IMR-90 (cell line): ENCODE results near the gene FBP1. TPM values are rescaled to one million over a fixed set of nuclear protein-coding genes. Genes with fewer than 3 reads are reported as not detected.

Experiments used
- ATAC-seq: fragments of 200-7000 bp; cut with Tn5 transposase; 2 replicates; pipeline ENCODE4 v1.9.1; 2020; ENCODE audit warnings: low read depth, mild to moderate bottlenecking, moderate library complexity
- BruUV-seq: library from RNA; stranded (reverse); fragments of 400-500 nt; replicated peaks from 2 replicates; lab custom pipeline; 2021; lab: Mats Ljungman, UMichigan
- CTCF ChIA-PET: fragments of 300-600 bp; formaldehyde crosslinking; extraction: SDS; loops from one replicate; lab custom pipeline; 2021; ENCODE audit warnings: antibody characterized with exemption; lab: Yijun Ruan, JAX
- POLR2A ChIA-PET: fragments of 300-600 bp; sonication (Branson Sonifier 250); formaldehyde crosslinking; loops from one replicate; lab custom pipeline; 2022; ENCODE audit warnings: antibody characterized with exemption; ENCODE audit not compliant: unreplicated experiment; lab: Charles Lee
- DNase-seq: peaks from one replicate; pipeline ENCODE4 v3.0.0; 2013
- H2AFZ ChIP-seq: replicated peaks from 2 replicates; pipeline ENCODE3; 2013; ENCODE audit warnings: low read length, mild to moderate bottlenecking; ENCODE audit not compliant: poor library complexity
- H2AK5ac ChIP-seq: 2 replicates; pipeline ENCODE4 v1.6.1; 2013; ENCODE audit warnings: low read depth, low read length, inconsistent platforms
- H2AK9ac ChIP-seq: replicated peaks from 2 replicates; pipeline ENCODE3; 2013; ENCODE audit warnings: mild to moderate bottlenecking, low read depth, low read length, moderate library complexity; ENCODE audit not compliant: poor library complexity
- H2BK120ac ChIP-seq: 2 replicates; pipeline ENCODE4 v1.6.1; 2013; ENCODE audit warnings: low read depth, low read length, inconsistent platforms
- H2BK15ac ChIP-seq: 3 replicates; pipeline ENCODE4 v1.6.1; 2013; ENCODE audit warnings: low read depth, low read length, inconsistent platforms
- H2BK20ac ChIP-seq: 2 replicates; pipeline ENCODE4 v1.6.1; 2013; ENCODE audit warnings: low read depth, mild to moderate bottlenecking, inconsistent platforms, low read length, moderate library complexity
- H2BK5ac ChIP-seq: 2 replicates; pipeline ENCODE4 v1.6.1; 2013; ENCODE audit warnings: mild to moderate bottlenecking, low read depth, low read length, inconsistent platforms; ENCODE audit not compliant: poor library complexity, severe bottlenecking
- H3K14ac ChIP-seq: replicated peaks from 2 replicates; pipeline ENCODE4 v1.6.1; 2013; ENCODE audit warnings: low read depth, low read length, inconsistent platforms
- H3K18ac ChIP-seq: 2 replicates; pipeline ENCODE4 v1.6.1; 2013; ENCODE audit warnings: low read depth, low read length, control low read depth
- H3K23ac ChIP-seq: 2 replicates; pipeline ENCODE4 v1.6.1; 2013; ENCODE audit warnings: low read depth, low read length, inconsistent platforms
- H3K27ac ChIP-seq: 2 replicates; pipeline ENCODE4 v1.5.1; 2013; ENCODE audit warnings: mild to moderate bottlenecking, control low read depth, low read length; ENCODE audit not compliant: insufficient read depth
- H3K27me3 ChIP-seq: 2 replicates; pipeline ENCODE4 v1.6.1; 2013; ENCODE audit warnings: low read length; ENCODE audit not compliant: control insufficient read depth, insufficient read depth
- H3K36me3 ChIP-seq: 2 replicates; pipeline ENCODE4 v1.6.1; 2013; ENCODE audit warnings: low read length, mixed read lengths; ENCODE audit not compliant: control insufficient read depth, insufficient read depth
- H3K4ac ChIP-seq: 2 replicates; pipeline ENCODE4 v1.6.1; 2013; ENCODE audit warnings: low read depth, low read length, inconsistent platforms
- H3K4me1 ChIP-seq: 2 replicates; pipeline ENCODE4 v1.6.1; 2013; ENCODE audit warnings: low read length, mixed read lengths; ENCODE audit not compliant: control insufficient read depth, insufficient read depth
- H3K4me2 ChIP-seq: 2 replicates; pipeline ENCODE4 v1.6.1; 2013; ENCODE audit warnings: low read depth, mild to moderate bottlenecking, control low read depth, low read length, moderate library complexity
- H3K4me3 ChIP-seq: 2 replicates; pipeline ENCODE4 v1.5.1; 2013; ENCODE audit warnings: low read depth, mild to moderate bottlenecking, control low read depth, low read length, moderate library complexity; ENCODE audit not compliant: insufficient read depth
- H3K56ac ChIP-seq: 2 replicates; pipeline ENCODE4 v1.6.1; 2013; ENCODE audit warnings: low read length, inconsistent platforms; ENCODE audit not compliant: insufficient read depth; ENCODE audit errors: extremely low read depth
- H3K79me1 ChIP-seq, 2 experiments: 2 replicates each; pipeline ENCODE4 v1.6.1; 2013; ENCODE audit warnings: low read length in 2 of 2, inconsistent platforms in 1 of 2, low read depth in 1 of 2
- H3K9ac ChIP-seq: 2 replicates; pipeline ENCODE4 v1.6.1; 2013; ENCODE audit warnings: low read depth, low read length, control low read depth
- H3K9me1 ChIP-seq: 2 replicates; pipeline ENCODE4 v1.6.1; 2013; ENCODE audit warnings: low read length, inconsistent platforms; ENCODE audit not compliant: insufficient read depth
- H3K9me3 ChIP-seq: 2 replicates; pipeline ENCODE4 v1.6.1; 2013; ENCODE audit warnings: low read length; ENCODE audit not compliant: control insufficient read depth, insufficient read depth
- H4K20me1 ChIP-seq: 2 replicates; pipeline ENCODE4 v1.6.1; 2013; ENCODE audit warnings: low read length, inconsistent platforms; ENCODE audit not compliant: insufficient read depth
- H4K5ac ChIP-seq: 2 replicates; pipeline ENCODE4 v1.6.1; 2013; ENCODE audit warnings: mild to moderate bottlenecking, low read depth, low read length, control low read depth
- H4K8ac ChIP-seq, 2 experiments: 2 replicates each; pipeline ENCODE4 v1.6.1; 2013; ENCODE audit warnings: low read depth in 2 of 2, low read length in 2 of 2, control low read depth in 1 of 2, inconsistent platforms in 1 of 2
- H4K91ac ChIP-seq: 2 replicates; pipeline ENCODE4 v1.6.1; 2013; ENCODE audit warnings: low read depth, low read length, inconsistent platforms; ENCODE audit not compliant: insufficient read depth
- BHLHE40 ChIP-seq: fragments of 150-350 bp; IDR thresholded peaks from 2 replicates; pipeline ENCODE4 v1.6.1; 2016; ENCODE audit warnings: mild to moderate bottlenecking, low read depth, low read length
- CEBPB ChIP-seq: IDR thresholded peaks from 2 replicates; pipeline ENCODE4 v1.6.1; 2012; ENCODE audit warnings: low read depth, low read length, improper control_type of control experiment
- FOS ChIP-seq: fragments of 150-350 bp; IDR thresholded peaks from 2 replicates; pipeline ENCODE4 v1.6.1; 2016; ENCODE audit warnings: low read depth, low read length
- MAZ ChIP-seq: IDR thresholded peaks from 2 replicates; pipeline ENCODE4 v1.6.1; 2012; ENCODE audit warnings: low read depth, mild to moderate bottlenecking, low read length, improper control_type of control experiment, moderate library complexity, borderline replicate concordance
- MXI1 ChIP-seq: IDR thresholded peaks from 2 replicates; pipeline ENCODE4 v1.6.1; 2012; ENCODE audit warnings: low read depth, mild to moderate bottlenecking, low read length, moderate library complexity, borderline replicate concordance
- NFE2L2 ChIP-seq: fragments of 150-350 bp; IDR thresholded peaks from 2 replicates; pipeline ENCODE4 v1.6.1; 2016; ENCODE audit warnings: low read depth, mild to moderate bottlenecking, low read length
- RCOR1 ChIP-seq: IDR thresholded peaks from 2 replicates; pipeline ENCODE4 v1.6.1; 2012; ENCODE audit warnings: mild to moderate bottlenecking, low read length, improper control_type of control experiment; ENCODE audit not compliant: insufficient replicate concordance
- WGBS, 2 experiments: methylation state at CpG; one replicate each; pipeline versions ENCODE4 v1.1.5 to v1.1.7; 2013; ENCODE audit warnings: missing lambda C conversion rate in 2 of 2; ENCODE audit not compliant: insufficient read length in 1 of 2; ENCODE audit errors: extremely low coverage in 2 of 2; 5-methylcytosine and 5-hydroxymethylcytosine counted together
- dilution Hi-C: fragments of 300-500 bp; cut with HindIII; formaldehyde crosslinking; loops from one replicate; pipeline ENCODE4 v1.14.3; 2018; ENCODE audit warnings: low sequenced_read_pairs; ENCODE audit not compliant: unreplicated experiment
- in situ Hi-C: fragments of 300-500 bp; cut with MboI; formaldehyde crosslinking; loops from 3 replicates; pipeline ENCODE4 v1.14.3; 2019; ENCODE audit warnings: low sequenced_read_pairs, inconsistent platforms, mixed read lengths
- intact Hi-C: fragments of 100-400 bp; cut with micrococcal nuclease; formaldehyde crosslinking; loops from 2 replicates; pipeline ENCODE4 v1.10.0; 2022
- polyA plus RNA-seq, 3 experiments: library from polyadenylated mRNA; depleted of rRNA; stranded (reverse); fragments of >200 nt; gene quantifications; 2 replicates each; pipeline ENCODE4 v1.2.3, GENCODE V29; 2012; ENCODE audit warnings: low replicate concordance in 1 of 3
- total RNA-seq: library from RNA; depleted of rRNA; stranded (reverse); fragments of >200 nt; gene quantifications from 2 replicates; pipeline ENCODE4 v1.2.3, GENCODE V29; 2012
- TF ChIP-seq, protein P1 (sequence below): conservative IDR thresholded peaks from 2 replicates; pipeline ENCODE4 v1.5.1; 2012; ENCODE audit warnings: mild to moderate bottlenecking, low read depth, low read length, improper control_type of control experiment

FBP1 gene
- total and polyA plus RNA-seq, 2 of the 4 experiments (the other 2 are of a cell fraction) = not detected

DNA sequence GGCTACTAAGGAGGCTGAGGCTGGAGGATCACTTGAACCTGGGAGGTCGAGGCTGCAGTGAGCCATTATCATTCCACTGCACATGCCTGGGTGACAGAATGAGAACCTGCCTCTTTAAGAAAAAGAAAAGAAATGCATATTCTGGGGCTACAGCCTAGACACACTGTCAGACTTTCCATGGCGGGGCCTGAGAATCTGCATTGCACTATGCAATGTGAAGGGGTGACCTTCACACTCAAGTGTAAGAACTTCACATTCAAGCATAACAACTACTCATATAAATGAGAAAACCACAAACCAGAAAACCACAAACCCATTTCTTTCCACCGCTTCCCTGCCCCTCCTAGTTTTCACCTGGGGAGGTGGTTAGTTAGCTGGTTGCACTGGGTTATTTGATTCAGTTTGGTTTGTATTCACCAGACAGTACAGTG is 27.7 kb downstream of the FBP1 start:
- no peak overlapping the region for H3K56ac ChIP-seq
- no TSS peak for BruUV-seq
- no peak overlapping the region for H2AFZ ChIP-seq
- intact Hi-C loops = no loop called here
- no peak overlapping the region for H3K4me3 ChIP-seq
- H2BK15ac ChIP-seq = no peak overlapping the region
- no peaks in the 10 kb centered on the region for H3K36me3 ChIP-seq
- no peaks in the 10 kb centered on the region for H3K9me3 ChIP-seq
- WGBS, 2 experiments = no CpG with 5 or more reads among the region's 3 CpGs
- dilution Hi-C loops = no loop called here
- H2BK120ac ChIP-seq = no peak overlapping the region
- no peaks in the 10 kb centered on the region for H3K4me1 ChIP-seq
- no peak overlapping the region for H3K9ac ChIP-seq
- H4K20me1 ChIP-seq = no peaks in the 10 kb centered on the region
- no peaks in the 10 kb centered on the region for H3K9me1 ChIP-seq
- DNase-seq = no peak
- H4K91ac ChIP-seq = no peak overlapping the region
- no peak overlapping the region for H3K23ac ChIP-seq
- no peak overlapping the region for H2AK9ac ChIP-seq
- H3K18ac ChIP-seq = no peak overlapping the region
- no peak overlapping the region for H2AK5ac ChIP-seq
- H3K14ac ChIP-seq = no peak overlapping the region
- ATAC-seq = no peak
- ChIA-PET POLR2A (no interaction called here), CTCF (no interaction called here)
- H3K27me3 ChIP-seq = peaks cover 32% of the 10 kb centered on the region
- H2BK20ac ChIP-seq = no peak overlapping the region
- H2BK5ac ChIP-seq = no peak overlapping the region
- H4K8ac ChIP-seq = no peak overlapping the region
- H4K5ac ChIP-seq = no peak overlapping the region
- no peak for TF ChIP-seq MAZ
- no peak for TF ChIP-seq NFE2L2
- TF ChIP-seq MXI1 = no peak
- TF ChIP-seq BHLHE40 = no peak
- TF ChIP-seq, protein P1, sequence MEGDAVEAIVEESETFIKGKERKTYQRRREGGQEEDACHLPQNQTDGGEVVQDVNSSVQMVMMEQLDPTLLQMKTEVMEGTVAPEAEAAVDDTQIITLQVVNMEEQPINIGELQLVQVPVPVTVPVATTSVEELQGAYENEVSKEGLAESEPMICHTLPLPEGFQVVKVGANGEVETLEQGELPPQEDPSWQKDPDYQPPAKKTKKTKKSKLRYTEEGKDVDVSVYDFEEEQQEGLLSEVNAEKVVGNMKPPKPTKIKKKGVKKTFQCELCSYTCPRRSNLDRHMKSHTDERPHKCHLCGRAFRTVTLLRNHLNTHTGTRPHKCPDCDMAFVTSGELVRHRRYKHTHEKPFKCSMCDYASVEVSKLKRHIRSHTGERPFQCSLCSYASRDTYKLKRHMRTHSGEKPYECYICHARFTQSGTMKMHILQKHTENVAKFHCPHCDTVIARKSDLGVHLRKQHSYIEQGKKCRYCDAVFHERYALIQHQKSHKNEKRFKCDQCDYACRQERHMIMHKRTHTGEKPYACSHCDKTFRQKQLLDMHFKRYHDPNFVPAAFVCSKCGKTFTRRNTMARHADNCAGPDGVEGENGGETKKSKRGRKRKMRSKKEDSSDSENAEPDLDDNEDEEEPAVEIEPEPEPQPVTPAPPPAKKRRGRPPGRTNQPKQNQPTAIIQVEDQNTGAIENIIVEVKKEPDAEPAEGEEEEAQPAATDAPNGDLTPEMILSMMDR = no peak
- no peak for TF ChIP-seq CEBPB
- no peak for TF ChIP-seq FOS
- no peak for TF ChIP-seq RCOR1
- no peak overlapping the region for H3K4me2 ChIP-seq
- no peak overlapping the region for H3K4ac ChIP-seq
- H3K27ac ChIP-seq = no peak overlapping the region
- in situ Hi-C loops = no loop called here
- no peaks in the 10 kb centered on the region for H3K79me1 ChIP-seq
